ENCODE measurements around the gene RBBP7. TPM values are rescaled to one million over a fixed set of nuclear protein-coding genes. Genes with fewer than 3 reads are reported as not detected.
"Not testable (repeated sequence)": the region's sequence is repeated elsewhere in the genome, so short reads cannot be mapped to it uniquely, and the experiment has no call there.

Gene RBBP7
- polyA plus RNA-seq, 1 donor (not counting 4 experiments of a cell fraction or from before 2014, with no cell fraction given): 137 TPM

GRCh38 chrX:16862829-16863228 is 7.3 kb downstream of the RBBP7 start:
- DNase-seq (ENCODE audit: low read depth, low spot score) (no peak), FAIRE-seq (no peak)
- dilution Hi-C loops (cut with MboI; ENCODE audit: extremely low pct_ligation_motif_present, low sequenced_read_pairs): no loop called here
- Histone ChIP-seq H3K4me1 (ENCODE audit: control insufficient read depth, extremely low read depth, insufficient read depth, low read length) (no peaks in the 10 kb centered on the region), H3K27me3 (ENCODE audit: control insufficient read depth, extremely low read depth, insufficient read depth, low read length) (no peaks in the 10 kb centered on the region), H4K20me1 (ENCODE audit: control insufficient read depth, extremely low read depth, insufficient read depth, low read length) (no peaks in the 10 kb centered on the region), H3K4me2 (ENCODE audit: control insufficient read depth, extremely low read depth, insufficient read depth, low read depth, low read length) (no peak overlapping the region), H3K9ac (ENCODE audit: control insufficient read depth, extremely low read depth, insufficient read depth, low read length) (no peak overlapping the region), H3K4me3 (ENCODE audit: control insufficient read depth in 2 of 3, extremely low read depth in 1 of 3, insufficient read depth in 2 of 3, low read depth in 1 of 3, low read length in 3 of 3) (no peak overlapping the region), H3K9me1 (ENCODE audit: control insufficient read depth, extremely low read depth, insufficient read depth, low read length) (no peaks in the 10 kb centered on the region), H3K79me2 (ENCODE audit: control insufficient read depth, insufficient read depth, low read length) (peaks cover 64% of the 10 kb centered on the region), H2AFZ (ENCODE audit: control insufficient read depth, low read length) (no peak overlapping the region), H3K36me3 (ENCODE audit: control insufficient read depth in 2 of 2, extremely low read depth in 1 of 2, insufficient read depth in 2 of 2, low read length in 2 of 2) (peaks cover 6 to 27% of the 10 kb centered on the region in 2 experiments), H3K27ac (ENCODE audit: control insufficient read depth, insufficient read depth, low read length) (no peak overlapping the region), H3K9me3 (ENCODE audit: control insufficient read depth, low read depth, low read length) (no peaks in the 10 kb centered on the region)
- TF ChIP-seq, protein P1, sequence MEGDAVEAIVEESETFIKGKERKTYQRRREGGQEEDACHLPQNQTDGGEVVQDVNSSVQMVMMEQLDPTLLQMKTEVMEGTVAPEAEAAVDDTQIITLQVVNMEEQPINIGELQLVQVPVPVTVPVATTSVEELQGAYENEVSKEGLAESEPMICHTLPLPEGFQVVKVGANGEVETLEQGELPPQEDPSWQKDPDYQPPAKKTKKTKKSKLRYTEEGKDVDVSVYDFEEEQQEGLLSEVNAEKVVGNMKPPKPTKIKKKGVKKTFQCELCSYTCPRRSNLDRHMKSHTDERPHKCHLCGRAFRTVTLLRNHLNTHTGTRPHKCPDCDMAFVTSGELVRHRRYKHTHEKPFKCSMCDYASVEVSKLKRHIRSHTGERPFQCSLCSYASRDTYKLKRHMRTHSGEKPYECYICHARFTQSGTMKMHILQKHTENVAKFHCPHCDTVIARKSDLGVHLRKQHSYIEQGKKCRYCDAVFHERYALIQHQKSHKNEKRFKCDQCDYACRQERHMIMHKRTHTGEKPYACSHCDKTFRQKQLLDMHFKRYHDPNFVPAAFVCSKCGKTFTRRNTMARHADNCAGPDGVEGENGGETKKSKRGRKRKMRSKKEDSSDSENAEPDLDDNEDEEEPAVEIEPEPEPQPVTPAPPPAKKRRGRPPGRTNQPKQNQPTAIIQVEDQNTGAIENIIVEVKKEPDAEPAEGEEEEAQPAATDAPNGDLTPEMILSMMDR (optimal IDR thresholded peaks at IDR 0.05 in 1 of 3, IDR thresholded peaks at IDR 0.05 in 1 of 3, conservative IDR thresholded peaks at IDR 0.05 in 1 of 3; ENCODE audit: extremely low read depth in 1 of 3, insufficient read depth in 2 of 3, low read length in 3 of 3): no peak
- no peak for TF ChIP-seq EZH2 (IDR thresholded peaks at IDR 0.05; ENCODE audit: low read length)

DNA sequence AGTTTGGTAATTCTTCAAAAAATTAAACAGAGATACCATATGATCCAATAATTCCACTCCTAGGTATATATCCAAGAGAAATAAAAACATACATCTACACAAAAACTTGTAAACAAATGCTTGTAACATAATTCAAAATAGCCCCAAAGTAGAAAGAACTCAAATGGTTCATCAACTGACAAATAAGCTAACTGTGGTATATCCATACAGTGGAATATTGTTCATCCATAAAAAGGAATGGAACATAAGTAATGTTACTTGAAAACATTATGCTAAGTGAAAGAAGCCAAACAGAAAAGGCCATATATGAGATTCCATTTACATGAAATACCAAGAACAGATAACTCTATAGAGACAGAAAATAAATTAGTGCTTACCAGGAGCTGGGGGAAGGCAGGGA is 13.4 kb downstream of the RBBP7 start:
- Histone ChIP-seq H3K4me1 (ENCODE audit: control insufficient read depth, extremely low read depth, insufficient read depth, low read length) (peaks cover 5% of the 10 kb centered on the region), H3K79me2 (ENCODE audit: control insufficient read depth, insufficient read depth, low read length) (peaks cover 27% of the 10 kb centered on the region), H3K4me2 (ENCODE audit: control insufficient read depth, extremely low read depth, insufficient read depth, low read depth, low read length) (no peak overlapping the region), H3K27me3 (ENCODE audit: control insufficient read depth, extremely low read depth, insufficient read depth, low read length) (no peaks in the 10 kb centered on the region), H3K9me3 (ENCODE audit: control insufficient read depth, low read depth, low read length) (no peaks in the 10 kb centered on the region), H3K4me3 (ENCODE audit: control insufficient read depth in 2 of 3, extremely low read depth in 1 of 3, insufficient read depth in 2 of 3, low read depth in 1 of 3, low read length in 3 of 3) (no peak overlapping the region), H4K20me1 (ENCODE audit: control insufficient read depth, extremely low read depth, insufficient read depth, low read length) (no peaks in the 10 kb centered on the region), H3K9ac (ENCODE audit: control insufficient read depth, extremely low read depth, insufficient read depth, low read length) (no peak overlapping the region), H3K36me3 (ENCODE audit: control insufficient read depth in 2 of 2, extremely low read depth in 1 of 2, insufficient read depth in 2 of 2, low read length in 2 of 2) (peaks cover 8 to 13% of the 10 kb centered on the region in 2 experiments), H3K27ac (ENCODE audit: control insufficient read depth, insufficient read depth, low read length) (peak overlapping the region; percentile 6), H2AFZ (ENCODE audit: control insufficient read depth, low read length) (no peak overlapping the region), H3K9me1 (ENCODE audit: control insufficient read depth, extremely low read depth, insufficient read depth, low read length) (no peaks in the 10 kb centered on the region)
- FAIRE-seq: no peak
- DNase-seq (ENCODE audit: low read depth, low spot score): no peak
- TF ChIP-seq, protein P1 (optimal IDR thresholded peaks at IDR 0.05 in 1 of 3, IDR thresholded peaks at IDR 0.05 in 1 of 3, conservative IDR thresholded peaks at IDR 0.05 in 1 of 3; ENCODE audit: extremely low read depth in 1 of 3, insufficient read depth in 2 of 3, low read length in 3 of 3): no peak
- no peak for TF ChIP-seq EZH2 (IDR thresholded peaks at IDR 0.05; ENCODE audit: low read length)
- dilution Hi-C loops (cut with MboI; ENCODE audit: extremely low pct_ligation_motif_present, low sequenced_read_pairs): no loop called here

DNA sequence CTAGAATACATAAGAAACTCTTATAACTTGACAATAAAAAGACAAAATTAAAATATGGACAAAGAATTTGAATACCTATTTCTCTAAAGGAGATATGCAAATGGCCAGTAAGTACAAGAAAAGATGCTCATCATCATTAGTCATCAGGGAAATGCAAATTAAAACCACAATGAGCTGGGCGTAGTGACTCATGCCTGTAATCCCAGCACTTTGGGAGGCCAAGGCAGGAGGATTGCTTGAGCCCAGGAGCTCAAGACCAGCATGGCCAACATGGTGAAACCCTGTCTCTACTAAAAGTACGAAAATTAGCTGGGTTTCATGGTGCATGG is 14.1 kb downstream of the RBBP7 start:
- Histone ChIP-seq H3K27ac (ENCODE audit: control insufficient read depth, insufficient read depth, low read length) (peak overlapping the region; percentile 6), H3K79me2 (ENCODE audit: control insufficient read depth, insufficient read depth, low read length) (peaks cover 20% of the 10 kb centered on the region), H3K36me3 (ENCODE audit: control insufficient read depth in 2 of 2, extremely low read depth in 1 of 2, insufficient read depth in 2 of 2, low read length in 2 of 2) (peaks cover 5 to 10% of the 10 kb centered on the region in 2 experiments)
- DNase-seq (ENCODE audit: low read depth, low spot score); H4K20me1 ChIP-seq (ENCODE audit: control insufficient read depth, extremely low read depth, insufficient read depth, low read length); H3K27me3 ChIP-seq (ENCODE audit: control insufficient read depth, extremely low read depth, insufficient read depth, low read length); H2AFZ ChIP-seq (ENCODE audit: control insufficient read depth, low read length); H3K9ac ChIP-seq (ENCODE audit: control insufficient read depth, extremely low read depth, insufficient read depth, low read length); dilution Hi-C loops (cut with MboI; ENCODE audit: extremely low pct_ligation_motif_present, low sequenced_read_pairs); H3K9me1 ChIP-seq (ENCODE audit: control insufficient read depth, extremely low read depth, insufficient read depth, low read length); H3K9me3 ChIP-seq (ENCODE audit: control insufficient read depth, low read depth, low read length); H3K4me2 ChIP-seq (ENCODE audit: control insufficient read depth, extremely low read depth, insufficient read depth, low read depth, low read length); FAIRE-seq; H3K4me3 ChIP-seq (ENCODE audit: control insufficient read depth in 2 of 3, extremely low read depth in 1 of 3, insufficient read depth in 2 of 3, low read depth in 1 of 3, low read length in 3 of 3); H3K4me1 ChIP-seq (ENCODE audit: control insufficient read depth, extremely low read depth, insufficient read depth, low read length): not testable (repeated sequence)
